ENCODE results near the gene GLS. TPM values are rescaled to one million over a fixed set of nuclear protein-coding genes. Genes with fewer than 3 reads are reported as not detected.

The GLS gene
- total and polyA plus RNA-seq, 2 donors (not counting 3 experiments of a cell fraction or from before 2014, with no cell fraction given), result 49.0 to 183 TPM

- FAIRE-seq (no peak), DNase-seq (ENCODE audit: low read depth, low spot score) (no peak)
- Histone ChIP-seq H2AFZ (ENCODE audit: low read depth, low read length) (no peak overlapping the region), H3K9me3 (replicated peaks; ENCODE audit: control insufficient read depth, insufficient read depth, low read length) (no peaks in the 10 kb centered on the region), H3K9ac (replicated peaks; ENCODE audit: extremely low read depth, insufficient read depth, low read length) (no peak overlapping the region), H3K27ac (ENCODE audit: insufficient read depth, low read depth, low read length) (no peak overlapping the region), H3K4me3 (replicated peaks in 1 of 3; ENCODE audit: insufficient read depth in 1 of 3, low read depth in 1 of 3, low read length in 3 of 3) (no peak overlapping the region), H3K4me2 (ENCODE audit: insufficient read depth, low read length) (no peak overlapping the region), H3K27me3 (ENCODE audit: control insufficient read depth in 2 of 2, insufficient read depth in 2 of 2, low read length in 2 of 2) (no peaks in the 10 kb centered on the region), H4K20me1 (replicated peaks; ENCODE audit: control insufficient read depth, extremely low read depth, insufficient read depth, low read length) (no peaks in the 10 kb centered on the region), H3K9me1 (replicated peaks; ENCODE audit: control insufficient read depth, extremely low read depth, insufficient read depth, low read length) (no peaks in the 10 kb centered on the region), H3K36me3 (ENCODE audit: control insufficient read depth in 2 of 2, extremely low read depth in 1 of 2, insufficient read depth in 2 of 2, low read length in 2 of 2) (peaks cover 27 to 40% of the 10 kb centered on the region in 2 experiments), H3K79me2 (ENCODE audit: control insufficient read depth, insufficient read depth, low read length) (peaks cover 8% of the 10 kb centered on the region), H3K4me1 (ENCODE audit: control insufficient read depth, extremely low read depth, insufficient read depth, low read length) (no peaks in the 10 kb centered on the region)
- ChIA-PET CTCF (interaction anchor here (1.1 kb wide), 1 partner anchor 157 kb away, joined by 4 read pairs; no protein-coding TSS in a partner anchor), POLR2A (no interaction called here)
- BruUV-seq (replicated peaks), result no TSS peak
- intact Hi-C loops (cut with micrococcal nuclease) (no loop called here), dilution Hi-C loops (cut with MboI; ENCODE audit: extremely low pct_ligation_motif_present, low sequenced_read_pairs) (no loop called here)
- TF ChIP-seq POLR2AphosphoS5 (IDR thresholded peaks at IDR 0.05; ENCODE audit: insufficient read depth, low read depth, low read length) (no peak), MAX (IDR thresholded peaks at IDR 0.05; ENCODE audit: insufficient read depth, insufficient read length) (no peak), MYC (IDR thresholded peaks at IDR 0.05; ENCODE audit: low read depth, low read length) (no peak), FOS (IDR thresholded peaks at IDR 0.05; ENCODE audit: borderline replicate concordance, insufficient read depth, low read length) (no peak), GATA2 (IDR thresholded peaks at IDR 0.05; ENCODE audit: insufficient read depth, insufficient read length, low read depth, low read length) (no peak), JUN (IDR thresholded peaks at IDR 0.05; ENCODE audit: borderline replicate concordance, insufficient read depth, insufficient read length, low read depth) (no peak), EZH2 (IDR thresholded peaks at IDR 0.05; ENCODE audit: borderline replicate concordance, low read depth, low read length, severe bottlenecking) (no peak), POLR2A (IDR thresholded peaks at IDR 0.05; ENCODE audit: low read depth, low read length) (no peak), CTCF (IDR thresholded peaks at IDR 0.05; ENCODE audit: extremely low read depth in 1 of 2, insufficient read depth in 1 of 2, low read depth in 1 of 2, low read length in 2 of 2) (no peak)
These were observed 126.6 kb downstream of the GLS start for GRCh38 chr2:191006997-191007783.

Data from endothelial cell of umbilical vein (primary cell).